ENCODE results near the gene NTN3.

Gene NTN3

GRCh38 chr16:2482249-2482648 is 11.2 kb downstream of the NTN3 start:
- no peak for TF ChIP-seq CTCF (IDR thresholded peaks at IDR 0.05)

- TF ChIP-seq CTCF (IDR thresholded peaks at IDR 0.05), result no peak
These were observed 11.8 kb downstream of the NTN3 start for GRCh38 chr16:2482708-2483534.

- TF ChIP-seq CTCF (IDR thresholded peaks at IDR 0.05), result no peak
These were observed 13.1 kb downstream of the NTN3 start for GRCh38 chr16:2483939-2484897.

GRCh38 chr16:2484898-2485508 is 13.9 kb downstream of the NTN3 start:
- TF ChIP-seq CTCF (IDR thresholded peaks at IDR 0.05), result no peak

- TF ChIP-seq CTCF (IDR thresholded peaks at IDR 0.05), result no peak
These were observed 14.9 kb downstream of the NTN3 start for GRCh38 chr16:2485811-2486507.

- TF ChIP-seq CTCF (IDR thresholded peaks at IDR 0.05), result no peak
These were observed 15.8 kb downstream of the NTN3 start for GRCh38 chr16:2486645-2487516.
